ENCODE measurements around the gene ZNF514.
"Not testable (repeated sequence)": the region's sequence is repeated elsewhere in the genome, so short reads cannot be mapped to it uniquely, and the experiment has no call there.

The ZNF514 gene

DNA sequence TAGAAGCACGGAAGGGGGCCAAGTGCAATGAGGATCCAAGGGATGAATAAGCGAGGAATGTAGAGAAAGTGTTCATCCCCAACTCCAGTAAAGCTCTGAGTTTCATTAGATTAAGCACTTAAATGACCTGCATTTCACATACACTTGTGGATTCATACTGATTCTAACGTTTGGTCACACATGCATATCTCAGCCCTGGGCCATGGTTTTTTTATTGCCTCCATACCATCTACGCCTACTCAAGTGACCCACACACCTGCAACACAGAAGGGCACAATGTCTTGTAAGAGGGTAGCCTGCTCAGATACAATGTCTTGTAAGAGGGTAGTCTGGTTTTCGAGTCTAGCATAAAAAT, 37.5 kb downstream of the ZNF514 start:
- no peak for DNase-seq

DNA sequence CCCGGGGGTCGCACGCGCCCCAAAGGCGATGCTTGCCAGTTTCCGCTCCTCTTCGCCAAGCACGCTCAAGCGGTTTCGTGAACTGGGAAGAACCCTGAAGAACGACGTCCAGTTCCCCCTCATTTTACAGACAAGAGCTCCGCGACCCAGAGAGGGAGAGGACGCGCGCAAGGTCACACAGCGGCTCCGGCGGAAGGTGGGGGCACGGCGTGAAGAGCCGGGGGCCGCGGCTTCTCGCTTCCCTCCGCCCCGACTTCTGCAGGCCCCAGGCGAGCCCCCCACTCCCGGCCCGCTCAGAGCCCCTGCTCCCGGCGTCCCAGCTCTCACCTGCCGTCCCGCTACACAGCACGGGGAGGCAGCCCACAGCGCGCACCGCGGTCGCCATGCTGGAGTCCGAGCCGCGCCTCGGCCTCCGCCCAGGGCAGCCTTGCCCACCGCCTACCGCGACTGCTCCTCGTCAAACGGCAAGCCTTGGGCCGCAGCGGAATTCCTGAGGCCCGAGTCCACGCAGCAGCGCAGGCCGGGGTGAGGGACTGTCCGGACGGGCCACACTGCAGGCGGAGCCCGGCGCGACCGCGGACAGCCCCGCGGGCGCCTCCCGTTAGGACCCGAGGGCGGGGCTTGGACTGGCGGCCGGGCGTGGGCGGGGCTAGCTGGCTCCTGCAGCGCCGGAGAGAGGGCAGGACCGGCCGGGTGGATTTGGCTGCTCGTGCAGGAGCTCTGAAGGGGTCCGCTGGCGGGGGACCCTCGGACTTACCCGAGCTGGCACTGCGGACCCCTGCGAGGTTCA, 38.0 kb downstream of the ZNF514 start, which contains the start of gene MRPS5:
MRPS5 (minus strand) TSS at position 402 of the 790 bp plus-strand sequence; CDS start at position 385, 17 bp downstream.
- peak; percentile 69 for DNase-seq

GRCh38 chr2:95121093-95121406, 38.6 kb downstream of the ZNF514 start:
- no peak for DNase-seq

DNA sequence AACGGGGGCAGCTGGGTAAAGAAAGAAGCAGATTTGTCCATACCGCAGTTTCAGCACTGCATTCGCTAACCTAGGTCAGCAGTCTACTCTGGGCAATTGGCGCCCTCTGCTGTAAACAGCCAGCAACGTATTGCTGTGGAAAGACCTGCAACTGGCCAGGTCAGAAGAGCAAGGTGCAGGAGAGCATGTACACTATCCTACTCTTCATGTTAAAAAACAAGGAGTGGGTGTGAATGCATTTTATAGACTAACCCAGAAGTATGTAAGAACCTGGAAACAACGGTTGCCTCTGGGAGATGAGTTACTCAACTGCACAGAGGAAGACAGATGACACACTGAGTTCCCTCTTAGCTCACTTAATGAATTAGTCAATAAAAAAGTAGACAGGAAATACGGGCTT, 44.2 kb downstream of the ZNF514 start:
- peak; percentile 57 for DNase-seq

DNA sequence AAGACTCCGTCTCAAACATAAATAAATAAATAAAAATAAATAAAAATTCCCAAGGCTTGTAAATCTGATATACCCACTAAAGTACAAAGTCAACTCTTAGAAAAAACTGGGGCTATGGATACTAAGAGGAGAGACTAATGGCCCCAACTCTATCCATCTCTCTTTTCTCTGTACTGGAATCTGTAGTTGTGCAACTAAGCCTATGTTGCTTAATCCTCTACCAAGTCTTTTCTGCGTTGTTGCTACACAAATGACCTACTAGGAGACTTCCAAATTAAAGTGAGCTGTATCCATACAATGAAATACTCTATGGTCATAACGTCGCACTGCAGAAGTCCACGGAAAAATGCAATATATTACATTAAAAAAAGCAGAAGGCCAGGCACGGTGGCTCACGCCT, 46.2 kb downstream of the ZNF514 start:
- no peak for DNase-seq

GRCh38 chr2:95110395-95110794, 49.3 kb downstream of the ZNF514 start:
- DNase-seq: no peak

GRCh38 chr2:95109260-95109659, 50.4 kb downstream of the ZNF514 start:
- DNase-seq: no peak

DNA sequence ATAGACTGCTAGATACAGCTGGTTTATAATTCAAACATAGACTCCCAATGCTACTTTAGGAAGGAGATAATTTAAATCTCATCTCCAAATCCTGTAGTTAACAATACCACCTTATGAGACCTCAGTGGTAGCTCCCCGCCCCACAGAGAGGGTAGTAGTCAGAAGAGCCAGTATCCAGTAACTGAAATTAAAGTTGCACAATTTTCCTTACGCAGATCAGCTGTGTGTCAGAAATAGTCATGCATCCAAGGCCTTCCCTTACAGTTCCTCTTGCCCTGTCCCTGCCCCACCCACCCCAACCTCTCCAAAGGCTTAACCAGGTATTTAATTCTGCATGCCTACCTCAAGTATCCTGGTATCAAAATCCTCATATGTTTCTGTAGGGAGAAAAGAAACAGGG, 53.6 kb downstream of the ZNF514 start:
- DNase-seq: no peak

DNA sequence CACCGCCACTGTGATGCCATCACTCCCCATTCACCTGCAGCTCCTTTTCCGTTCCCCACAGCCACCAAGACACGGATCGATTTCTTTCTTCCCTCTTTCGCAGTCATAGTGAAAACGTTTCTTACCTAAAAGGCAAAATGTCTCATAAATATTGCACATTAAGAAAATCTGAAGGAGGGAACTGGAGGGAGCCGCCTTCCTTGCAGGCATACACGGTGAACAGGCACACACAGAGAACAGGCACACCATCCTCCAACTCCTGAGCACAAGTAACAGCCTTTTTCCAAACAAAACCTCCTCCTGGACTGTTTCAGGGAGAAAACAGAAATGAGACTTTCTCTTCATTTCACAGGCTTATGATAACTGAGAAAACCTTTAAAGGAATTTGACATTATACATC, 55.0 kb downstream of the ZNF514 start:
- no peak for DNase-seq

DNA sequence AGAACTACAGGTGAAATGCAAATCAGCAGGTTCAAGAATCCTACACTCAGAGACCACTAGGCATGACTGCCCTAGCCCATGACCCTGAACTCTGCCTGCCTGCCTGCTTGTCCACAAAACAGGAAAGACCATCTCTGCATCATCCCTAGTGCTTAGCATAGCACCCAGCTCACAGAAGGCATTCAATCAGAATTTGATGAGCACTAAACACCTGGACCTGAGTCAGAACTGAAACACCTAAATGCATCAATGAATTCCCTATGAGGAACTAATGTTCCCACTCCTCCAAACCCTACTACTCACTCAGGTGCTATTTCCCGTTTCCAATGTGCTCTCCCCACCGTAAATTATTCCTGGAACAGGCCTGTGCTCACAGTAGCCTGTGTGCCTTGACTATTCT, 59.7 kb downstream of the ZNF514 start:
- DNase-seq: no peak

DNA sequence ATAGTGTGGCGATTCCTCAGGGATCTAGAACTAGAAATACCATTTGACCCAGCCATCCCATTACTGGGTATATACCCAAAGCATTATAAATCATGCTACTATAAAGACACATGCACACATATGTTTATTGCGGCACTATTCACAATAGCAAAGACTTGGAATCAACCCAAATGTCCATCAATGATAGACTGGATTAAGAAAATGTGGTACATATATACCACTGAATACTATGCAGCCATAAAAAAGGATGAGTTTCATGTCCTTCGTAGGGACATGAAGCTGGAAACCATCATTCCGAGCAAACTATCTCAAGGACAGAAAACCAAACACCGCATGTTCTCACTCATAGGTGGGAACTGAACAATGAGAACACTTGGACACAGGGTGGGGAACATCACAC, 61.4 kb downstream of the ZNF514 start:
- DNase-seq: not testable (repeated sequence)
